HCT116 (cell line): ENCODE measurements around the gene ZFP1. TPM values are rescaled to one million over a fixed set of nuclear protein-coding genes. Genes with fewer than 3 reads are reported as not detected.
"Not testable (repeated sequence)": the region's sequence is repeated elsewhere in the genome, so short reads cannot be mapped to it uniquely, and the experiment has no call there.

ENCODE experiments used
- ATAC-seq: fragments of 200-7000 bp; cut with Tn5 transposase; 2 replicates; pipeline ENCODE4 v1.9.1; 2020; ENCODE audit warnings: mild to moderate bottlenecking, moderate library complexity
- BruUV-seq: library from RNA; stranded (reverse); fragments of 400-500 nt; replicated peaks from 2 replicates; lab custom pipeline; 2021; lab: Mats Ljungman, UMichigan
- CTCF ChIA-PET: fragments of 300-600 bp; sonication (Branson Sonifier 250); formaldehyde crosslinking; loops from one replicate; lab custom pipeline; 2021; ENCODE audit warnings: antibody characterized with exemption; lab: Charles Lee
- POLR2A ChIA-PET: fragments of 300-600, 350-600 bp; sonication (Branson Sonifier 250); formaldehyde crosslinking; loops from one replicate; lab custom pipeline; 2021; ENCODE audit warnings: antibody characterized with exemption; lab: Charles Lee
- RAD21 ChIA-PET, 2 experiments: fragments of 300-600 bp; sonication (Branson Sonifier 250); formaldehyde crosslinking; loops; one replicate each; lab custom pipeline; 2023; ENCODE audit warnings: low total read pairs in 2 of 2; ENCODE audit not compliant: uncharacterized antibody in 2 of 2, unreplicated experiment in 2 of 2, low non-redundant PET in 1 of 2; lab: Charles Lee
- DNase-seq: peaks from one replicate; pipeline ENCODE4 v3.0.0-alpha.2; 2010; ENCODE audit warnings: low read depth, low spot score
- H2AFZ ChIP-seq: fragments of 200-600 bp; shearing (Covaris generic), sonication (generic); 2 replicates; pipeline ENCODE4 v1.6.1; 2017; ENCODE audit warnings: low read depth, mixed run types, mixed read lengths, antibody characterized with exemption, low read length; ENCODE audit not compliant: poor library complexity, severe bottlenecking
- H3K27ac ChIP-seq: 2 replicates; pipeline ENCODE4 v1.5.1; 2012; ENCODE audit warnings: low read depth, low read length
- H3K27me3 ChIP-seq: fragments of 200-600 bp; sonication (generic); 2 replicates; pipeline ENCODE4 v1.6.1; 2016; ENCODE audit warnings: mixed run types, low read length, mixed read lengths; ENCODE audit not compliant: insufficient read depth
- H3K36me3 ChIP-seq, 2 experiments: fragments of 200-500 bp in 1 of 2; fragments of 200-600 bp in 1 of 2; sonication (Bioruptor generic) in 1 of 2; sonication (generic) in 1 of 2; 2 replicates each; pipeline versions ENCODE4 v1.5.1 to v1.6.1; 2014 to 2016; ENCODE audit warnings: low read length in 2 of 2, inconsistent platforms in 1 of 2, mixed read lengths in 1 of 2, mixed run types in 1 of 2; ENCODE audit not compliant: insufficient read depth in 2 of 2, control insufficient read depth in 1 of 2
- H3K4me1 ChIP-seq, 2 experiments: fragments of 200-600 bp in 1 of 2; sonication (generic) in 1 of 2; 2 replicates each; pipeline versions ENCODE4 v1.5.1 to v1.6.1; 2012 to 2017; ENCODE audit warnings: low read length in 2 of 2, inconsistent platforms in 1 of 2, mild to moderate bottlenecking in 1 of 2, mixed read lengths in 1 of 2, mixed run types in 1 of 2, moderate library complexity in 1 of 2; ENCODE audit not compliant: insufficient read depth in 2 of 2, control insufficient read depth in 1 of 2
- H3K4me2 ChIP-seq: fragments of 200-600 bp; sonication (generic); 2 replicates; pipeline ENCODE4 v1.6.1; 2017; ENCODE audit warnings: mixed run types, low read length, mixed read lengths
- H3K4me3 ChIP-seq, 2 experiments: fragments of 200-600 bp in 1 of 2; sonication (generic) in 1 of 2; replicated peaks in 1 of 2; 2 replicates each; pipeline ENCODE4 v1.5.1; 2011 to 2016; ENCODE audit warnings: low read length in 2 of 2, control low read depth in 1 of 2, low read depth in 1 of 2, mild to moderate bottlenecking in 1 of 2, mixed read lengths in 1 of 2, mixed run types in 1 of 2
- H3K79me2 ChIP-seq: fragments of 200-600 bp; sonication (generic); 2 replicates; pipeline ENCODE4 v1.6.1; 2017; ENCODE audit warnings: mild to moderate bottlenecking, mixed run types, low read length, moderate library complexity, mixed read lengths; ENCODE audit not compliant: insufficient read depth
- H3K9ac ChIP-seq: fragments of 200-600 bp; sonication (generic); 2 replicates; pipeline ENCODE4 v1.6.1; 2016; ENCODE audit warnings: low read length, mixed read lengths
- H3K9me2 ChIP-seq: fragments of 200-600 bp; sonication (generic), shearing (Covaris generic); 2 replicates; pipeline ENCODE4 v1.6.1; 2017; ENCODE audit warnings: mixed run types, mild to moderate bottlenecking, moderate library complexity; ENCODE audit not compliant: insufficient read depth
- H3K9me3 ChIP-seq, 2 experiments: fragments of 200-500 bp in 1 of 2; fragments of 200-600 bp in 1 of 2; sonication (Bioruptor generic) in 1 of 2; sonication (generic) in 1 of 2; 2 replicates each; pipeline ENCODE4 v1.6.1; 2014 to 2017; ENCODE audit warnings: low read length in 2 of 2, mixed read lengths in 2 of 2, inconsistent platforms in 1 of 2, low read depth in 1 of 2, mild to moderate bottlenecking in 1 of 2, mixed run types in 1 of 2, moderate library complexity in 1 of 2; ENCODE audit not compliant: control insufficient read depth in 1 of 2, insufficient read depth in 1 of 2
- H4K20me1 ChIP-seq: fragments of 200-600 bp; sonication (generic), shearing (Covaris generic); 2 replicates; pipeline ENCODE4 v1.6.1; 2017; ENCODE audit warnings: mixed run types, mild to moderate bottlenecking, moderate library complexity; ENCODE audit not compliant: insufficient read depth
- FOSL1 ChIP-seq: IDR thresholded peaks from 2 replicates; pipeline ENCODE4 v1.6.1; 2012; ENCODE audit warnings: low read depth
- POLR2A ChIP-seq: IDR thresholded peaks from 2 replicates; pipeline ENCODE4 v1.7.0; 2011; ENCODE audit warnings: borderline replicate concordance; ENCODE audit not compliant: insufficient read depth, insufficient read length; ENCODE audit errors: extremely low read depth
- RAD21 ChIP-seq: IDR thresholded peaks from 2 replicates; pipeline ENCODE4 v1.6.1; 2012; ENCODE audit warnings: low read depth, mild to moderate bottlenecking
- SP1 ChIP-seq: IDR thresholded peaks from 2 replicates; pipeline ENCODE4 v1.6.1; 2012; ENCODE audit warnings: low read depth
- ZFX ChIP-seq: fragments of 450-650 bp; IDR thresholded peaks from 2 replicates; pipeline ENCODE4 v1.6.1; 2017
- intact Hi-C: fragments of 100-400 bp; cut with micrococcal nuclease; formaldehyde crosslinking; loops from 2 replicates; pipeline ENCODE4 v1.10.0; 2022
- total RNA-seq: library from RNA; stranded (reverse); gene quantifications from one replicate; pipeline ENCODE4 v1.2.1, GENCODE V29; 2021; ENCODE audit not compliant: unreplicated experiment
- TF ChIP-seq, protein P1 (sequence below): IDR thresholded peaks from 2 replicates; pipeline ENCODE4 v1.6.1; 2012

ZFP1 gene
- total RNA-seq, 1 experiment from 2014 or later, result 12.8 TPM

DNA sequence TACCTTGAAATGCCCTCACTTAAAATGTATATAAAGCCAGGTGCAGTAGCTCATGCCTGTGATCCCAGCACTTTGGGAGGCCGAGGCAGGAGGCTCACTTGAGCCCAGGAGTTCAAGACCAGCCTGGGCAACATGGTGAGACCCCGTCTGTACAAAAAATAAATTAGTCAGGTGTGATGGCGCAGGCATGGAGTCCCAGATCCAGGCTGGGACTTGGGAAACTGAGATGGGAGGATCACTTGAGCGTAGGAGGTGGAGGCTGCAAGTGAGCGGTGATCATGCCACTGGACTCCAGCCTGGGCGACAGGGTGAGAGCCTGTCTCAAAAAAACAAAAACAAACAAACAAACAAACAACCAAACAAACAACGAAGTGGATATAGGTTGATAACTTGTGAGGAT lies 61.2 kb downstream of the ZFP1 start:
- POLR2A ChIA-PET, BruUV-seq, H3K27me3 ChIP-seq, DNase-seq, H3K9me3 ChIP-seq, H2AFZ ChIP-seq, H3K79me2 ChIP-seq, intact Hi-C loops, CTCF ChIA-PET, H3K36me3 ChIP-seq, H3K4me2 ChIP-seq, RAD21 ChIA-PET, H3K27ac ChIP-seq, H3K4me3 ChIP-seq, H3K9ac ChIP-seq, H3K4me1 ChIP-seq, H3K9me2 ChIP-seq, ATAC-seq, H4K20me1 ChIP-seq: not testable (repeated sequence)

DNA sequence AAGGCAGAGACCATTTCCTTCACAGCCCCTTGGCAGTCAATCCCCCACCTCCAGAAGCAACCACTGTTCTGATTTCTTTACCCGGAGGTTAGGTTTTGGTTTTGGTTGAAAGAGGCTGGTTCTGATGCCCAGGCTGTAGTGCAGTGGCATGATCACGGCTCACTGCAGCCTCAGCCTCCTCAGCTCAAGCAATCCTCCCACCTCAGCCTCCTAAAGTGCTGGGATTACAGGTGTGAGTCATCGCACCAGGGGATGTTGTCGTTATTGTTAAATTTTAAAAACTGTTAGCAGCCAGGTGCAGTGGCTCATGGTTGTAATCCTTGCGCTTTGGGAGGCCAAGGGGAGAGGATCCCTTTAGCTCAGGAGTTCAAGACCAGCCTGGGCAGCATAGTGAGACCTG lies 61.6 kb downstream of the ZFP1 start:
- no peak overlapping the region for H3K4me3 ChIP-seq
- ChIA-PET POLR2A (no interaction called here), RAD21 (no interaction called here), CTCF (no interaction called here)
- no peak for ATAC-seq
- H3K36me3 ChIP-seq, result no peaks in the 10 kb centered on the region
- no peak overlapping the region for H3K4me2 ChIP-seq
- H4K20me1 ChIP-seq, result no peaks in the 10 kb centered on the region
- no peaks in the 10 kb centered on the region for H3K4me1 ChIP-seq
- H3K27me3 ChIP-seq, result no peaks in the 10 kb centered on the region
- H3K9me3 ChIP-seq, result no peaks in the 10 kb centered on the region
- DNase-seq, result no peak
- H3K27ac ChIP-seq, result no peak overlapping the region
- no TSS peak for BruUV-seq
- H3K9ac ChIP-seq, result no peak overlapping the region
- no peak overlapping the region for H2AFZ ChIP-seq
- H3K9me2 ChIP-seq, result no peaks in the 10 kb centered on the region
- intact Hi-C loops, result loop anchor here (2.0 kb wide), 1 partner anchor 15 kb away; no protein-coding TSS in a partner anchor
- TF ChIP-seq POLR2A, result no peak
- no peak for TF ChIP-seq ZFX
- no peak for TF ChIP-seq FOSL1
- TF ChIP-seq RAD21, result no peak
- no peak for TF ChIP-seq SP1
- TF ChIP-seq, protein P1, sequence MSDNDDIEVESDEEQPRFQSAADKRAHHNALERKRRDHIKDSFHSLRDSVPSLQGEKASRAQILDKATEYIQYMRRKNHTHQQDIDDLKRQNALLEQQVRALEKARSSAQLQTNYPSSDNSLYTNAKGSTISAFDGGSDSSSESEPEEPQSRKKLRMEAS, result no peak
- TF ChIP-seq, all 23 proteins: peak for 0
- no peaks in the 10 kb centered on the region for H3K79me2 ChIP-seq

- H3K4me1 ChIP-seq, H3K4me3 ChIP-seq, H3K9me2 ChIP-seq, H2AFZ ChIP-seq, BruUV-seq, H3K27ac ChIP-seq, ATAC-seq, H3K9me3 ChIP-seq, DNase-seq, H4K20me1 ChIP-seq, H3K9ac ChIP-seq, POLR2A ChIA-PET, H3K27me3 ChIP-seq, RAD21 ChIA-PET, H3K36me3 ChIP-seq, H3K79me2 ChIP-seq, H3K4me2 ChIP-seq, CTCF ChIA-PET: not testable (repeated sequence)
- intact Hi-C loops, result loop anchor here (2.0 kb wide), 1 partner anchor 14 kb away; no protein-coding TSS in a partner anchor
These were observed 63.0 kb downstream of the ZFP1 start for GRCh38 chr16:75211286-75211685.
